Heart right ventricle (tissue), 16 donors: ENCODE measurements around the gene CTDP1. TPM values are rescaled to one million over a fixed set of nuclear protein-coding genes. Genes with fewer than 3 reads are reported as not detected.

ENCODE experiments used
- ATAC-seq, 8 donors: fragments of 200-7000 bp; cut with Tn5 transposase; one replicate each; pipeline ENCODE4 v1.9.1; 2020; ENCODE audit warnings: mild to moderate bottlenecking in 8 of 8, moderate library complexity in 8 of 8, moderate number of reproducible peaks in 1 of 8
- DNase-seq, 2 donors: peaks; one replicate each; pipeline ENCODE4 v3.0.0-alpha.2; 2020
- H3K27ac ChIP-seq, 10 donors: fragments of 200-600 bp; sonication (generic) in 2 of 10; one replicate each; pipeline versions ENCODE4 v1.5.0 to v1.8.0; 2020 to 2022; ENCODE audit warnings: mild to moderate bottlenecking in 3 of 10
- H3K27me3 ChIP-seq, 7 donors: fragments of 200-600 bp; one replicate each; pipeline ENCODE4 v1.8.0; 2021 to 2022; ENCODE audit warnings: mild to moderate bottlenecking in 2 of 7
- H3K36me3 ChIP-seq, 9 donors: fragments of 200-600 bp; sonication (generic) in 1 of 9; one replicate each; pipeline versions ENCODE4 v1.5.0 to v1.8.0; 2020 to 2022; ENCODE audit warnings: mild to moderate bottlenecking in 2 of 9
- H3K4me1 ChIP-seq, 9 donors: fragments of 200-600 bp; sonication (generic) in 1 of 9; one replicate each; pipeline versions ENCODE4 v1.5.0 to v1.8.0; 2020 to 2022; ENCODE audit warnings: mild to moderate bottlenecking in 4 of 9
- H3K4me3 ChIP-seq, 10 donors: fragments of 200-600 bp; sonication (generic) in 2 of 10; one replicate each; pipeline versions ENCODE4 v1.5.0 to v1.8.0; 2020 to 2022; ENCODE audit warnings: mild to moderate bottlenecking in 7 of 10, moderate library complexity in 2 of 10
- H3K9me3 ChIP-seq, 11 donors: fragments of 200-600 bp in 10 of 11; sonication (generic) in 2 of 11; one replicate each; pipeline versions ENCODE4 v1.5.0 to v1.8.0; 2013 to 2022; ENCODE audit warnings: mild to moderate bottlenecking in 2 of 11, control low read depth in 1 of 11, moderate library complexity in 1 of 11
- CTCF ChIP-seq, 9 donors: fragments of 200-600 bp; sonication (generic) in 2 of 9; IDR thresholded peaks; one replicate each; pipeline versions ENCODE4 v1.5.0 to v1.8.0; 2021 to 2022; ENCODE audit warnings: antibody characterized with exemption in 9 of 9, mild to moderate bottlenecking in 5 of 9, moderate library complexity in 1 of 9
- WGBS, 2 donors: extraction: QIAGEN DNeasy Blood & Tissue Kit; methylation state at CpG; one replicate each; pipeline ENCODE4 v1.1.7; 2013; ENCODE audit warnings: inconsistent platforms in 1 of 2; 5-methylcytosine and 5-hydroxymethylcytosine counted together
- intact Hi-C, 10 donors: fragments of 100-400 bp; cut with DNase I; formaldehyde crosslinking; loops; one replicate each; pipeline versions ENCODE4 v1.11.1 to v1.14.2; 2022
- polyA plus RNA-seq, 2 donors: library from polyadenylated mRNA; stranded (reverse); fragments of 200-250 nt; gene quantifications; one replicate each; pipeline ENCODE4 v1.2.3, GENCODE V29; 2013
- total RNA-seq, 10 donors: library from RNA; stranded (reverse); fragmentation: NEBNext Ultra II Directional in 3 of 10; extraction: Animal tissue kit (Norgen Biotek cat#: 25700) in 3 of 10; gene quantifications; one replicate each; pipeline versions ENCODE4 v1.2.1 to v1.2.4, GENCODE V29; 2021 to 2023
- donor health status: Arrhythmogenic right ventricular cardiomyopathy.
- donor health status: ischemic (EF 13 %, LVEDD 7.1; RV severe dilation, severe dysfunction).
- donor health status: healthy with polysubstance abuse.
- donor health status: DM: no; HTN: yes; CAD: no.
- donor health status: DM: no; HTN: no; CAD: no.
- donor health status: ischemic (EF 25% LVEDD 6.9; RV normal size, moderate dysfunction).
- donor health status: ischemic (EF 25% LVEDD 5.7; RV mildly dilated, moderate dysfunction).
- donor health status: healthy.
- donor health status: DM: yes; HTN: yes; CAD: no.
- donor health status: Ischemic cardiomyopathy.
- donor health status: ischemic (EF 35%, LVEDD 5.7; RV mildly dilated, moderate dysfunction).
- donor health status: nonischemic (EF 11% LVEDD 7.7; RV severe dilation, severe dysfunction).
- donor health status: DM: yes; HTN: yes; CAD: no.
- donor health status: PGD.
- donor health status: ischemic (EF 29% LVEDD 5.4; RV normal size, mild dysfunction).
- donor health status: nonischemic (EF 23%, LVEDD 6.1; RV moderate dilation, normal function).

CTDP1 gene
- total and polyA plus RNA-seq, 12 donors: 6.8 to 12.5 (median 9.3) TPM

- TF ChIP-seq CTCF (IDR thresholded peaks at IDR 0.05): no peak
- H3K4me3 ChIP-seq: no peak overlapping the region
- DNase-seq (no peak), ATAC-seq (no peak)
- WGBS, 2 donors: 84 to 86% methylated on average over 9 of the region's 9 CpGs
- H3K4me1 ChIP-seq: peaks cover 0 to 26% (median 15%) of the 10 kb centered on the region in 9 donors
- no peaks in the 10 kb centered on the region for H3K9me3 ChIP-seq
- H3K27me3 ChIP-seq: peaks cover 12 to 61% (median 56%) of the 10 kb centered on the region in 7 donors
- H3K36me3 ChIP-seq: no peaks in the 10 kb centered on the region
- intact Hi-C loops: loop anchor here in 1 of 10 donors (1.0 kb wide), 1 partner anchor 14 kb away; no protein-coding TSS in a partner anchor
- no peak overlapping the region for H3K27ac ChIP-seq
Observed at GRCh38 chr18:79801641-79802040, 122.0 kb downstream of the CTDP1 start.

GRCh38 chr18:79802298-79802697, 122.7 kb downstream of the CTDP1 start:
- 92 to 93% methylated on average over 18 of the region's 18 CpGs for WGBS, 2 donors
- intact Hi-C loops: loop anchor here in 1 of 10 donors (1.0 kb wide), 1 partner anchor 15 kb away; no protein-coding TSS in a partner anchor
- no peak for TF ChIP-seq CTCF (IDR thresholded peaks at IDR 0.05)
- Histone ChIP-seq H3K4me1 (peaks cover 0 to 20% (median 15%) of the 10 kb centered on the region in 9 donors), H3K9me3 (no peaks in the 10 kb centered on the region), H3K4me3 (no peak overlapping the region), H3K36me3 (no peaks in the 10 kb centered on the region), H3K27me3 (peaks cover 12 to 55% (median 50%) of the 10 kb centered on the region in 7 donors), H3K27ac (no peak overlapping the region)
- no peak for DNase-seq
- ATAC-seq: no peak

GRCh38 chr18:79803611-79804051, 124.0 kb downstream of the CTDP1 start:
- WGBS, 2 donors: 86 to 92% methylated on average over 14 of the region's 14 CpGs
- Histone ChIP-seq H3K4me3 (no peak overlapping the region), H3K9me3 (no peaks in the 10 kb centered on the region), H3K27me3 (peaks cover 5 to 41% (median 36%) of the 10 kb centered on the region in 7 donors), H3K36me3 (no peaks in the 10 kb centered on the region), H3K4me1 (peaks cover 0 to 12% (median 6%) of the 10 kb centered on the region in 9 donors), H3K27ac (no peak overlapping the region)
- intact Hi-C loops: no loop called here
- ATAC-seq (no peak), DNase-seq (no peak)
- TF ChIP-seq CTCF (IDR thresholded peaks at IDR 0.05): no peak

Other genes starting within 250 kb of the CTDP1 start
- under 1 TPM in 4 of 10 donors, not detected in 6; 0.16 to 0.79 (median 0.20) TPM for gene KCNG2, start 118.1 kb downstream of the CTDP1 start, total RNA-seq
- gene KCNG2, start 118.1 kb downstream of the CTDP1 start, polyA plus RNA-seq: under 1 TPM in 1 of 2 donors, not detected in 1; 0.25 TPM